C4-2B (cell line): Measurements from ENCODE around the gene ATP2B2.

Source experiments
- H3K27ac ChIP-seq: fragments of 450-650 bp; 2 replicates; pipeline ENCODE4 v1.5.1; 2017
- CTCF ChIP-seq: fragments of 450-650 bp; conservative IDR thresholded peaks from 2 replicates; pipeline ENCODE4 v1.5.1; 2017; ENCODE audit warnings: mild to moderate bottlenecking
- ZFX ChIP-seq: fragments of 450-650 bp; IDR thresholded peaks from 2 replicates; pipeline ENCODE4 v1.6.1; 2017

Gene ATP2B2

DNA sequence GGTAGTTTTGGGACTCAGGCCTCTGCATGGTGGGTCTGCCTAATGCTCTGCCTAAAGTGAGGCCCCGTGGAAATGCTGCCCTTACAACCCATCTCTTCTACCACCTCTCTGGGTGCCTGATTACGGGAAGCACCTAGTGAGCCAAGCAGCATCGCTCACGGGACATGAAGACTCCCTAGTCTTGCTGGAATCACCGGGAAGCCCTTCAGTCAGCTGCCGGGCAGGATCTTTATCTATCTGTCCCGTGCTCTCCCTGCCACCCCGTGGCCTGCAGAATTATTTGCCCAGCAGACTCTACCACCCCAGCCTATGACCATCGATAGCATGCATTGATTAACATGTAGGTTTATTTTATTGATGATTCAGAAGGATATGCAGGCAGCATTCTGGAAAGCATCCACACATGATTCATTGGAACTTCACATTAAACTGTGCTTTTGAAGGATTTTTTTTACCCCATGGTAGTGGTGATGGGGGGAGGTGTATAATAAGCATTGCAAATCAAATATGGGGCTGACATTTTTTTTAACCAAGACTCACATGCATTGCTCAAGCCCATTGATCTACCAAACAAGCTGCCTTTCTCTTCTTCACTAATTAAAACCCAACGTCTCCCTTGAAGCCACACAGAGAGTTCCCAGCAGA is 63.1 kb downstream of the ATP2B2 start:
- H3K27ac ChIP-seq: no peak overlapping the region
- TF ChIP-seq ZFX (no peak), CTCF (no peak)

GRCh38 chr3:10440684-10441083 is 64.7 kb downstream of the ATP2B2 start:
- TF ChIP-seq CTCF: no peak
- no peak for TF ChIP-seq ZFX
- no peak overlapping the region for H3K27ac ChIP-seq

DNA sequence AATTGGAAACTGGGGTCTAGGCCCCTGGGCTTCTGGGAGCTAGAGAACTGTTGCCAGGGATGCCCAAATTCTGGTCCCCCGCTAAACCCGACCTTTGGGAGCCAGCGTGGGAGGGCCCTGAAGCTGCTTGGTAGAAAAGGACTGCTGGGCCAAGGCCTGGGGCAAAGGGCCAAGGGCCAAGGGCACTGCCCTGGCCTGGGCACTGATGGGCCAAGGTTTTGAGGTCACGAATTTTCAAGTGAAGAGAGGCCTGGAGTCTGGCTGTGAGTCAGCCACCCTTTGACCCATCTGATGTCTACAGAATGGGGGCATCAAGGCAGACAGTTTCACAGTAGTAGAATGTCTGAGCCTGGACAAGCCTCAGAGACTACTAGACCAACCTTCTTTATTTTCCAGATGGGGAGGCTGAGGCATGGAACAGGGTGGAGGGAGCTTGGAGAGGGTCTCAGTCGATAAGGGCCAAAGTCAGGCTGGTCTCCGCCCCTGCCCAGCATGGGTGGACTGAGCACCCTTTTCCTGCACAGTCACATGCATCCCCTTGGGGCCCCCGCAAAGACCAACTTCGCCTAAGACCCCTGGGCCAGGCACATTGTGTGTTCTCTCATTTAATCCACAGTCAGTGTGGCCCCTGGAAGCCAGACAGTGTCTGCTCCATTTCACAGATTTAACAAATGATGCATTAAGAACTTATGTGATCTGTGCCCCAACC is 66.3 kb downstream of the ATP2B2 start:
- TF ChIP-seq ZFX (no peak), CTCF (no peak)
- no peak overlapping the region for H3K27ac ChIP-seq

- no peak overlapping the region for H3K27ac ChIP-seq
- TF ChIP-seq ZFX (no peak), CTCF (no peak)
These were observed 67.1 kb downstream of the ATP2B2 start for GRCh38 chr3:10437995-10438901.

DNA sequence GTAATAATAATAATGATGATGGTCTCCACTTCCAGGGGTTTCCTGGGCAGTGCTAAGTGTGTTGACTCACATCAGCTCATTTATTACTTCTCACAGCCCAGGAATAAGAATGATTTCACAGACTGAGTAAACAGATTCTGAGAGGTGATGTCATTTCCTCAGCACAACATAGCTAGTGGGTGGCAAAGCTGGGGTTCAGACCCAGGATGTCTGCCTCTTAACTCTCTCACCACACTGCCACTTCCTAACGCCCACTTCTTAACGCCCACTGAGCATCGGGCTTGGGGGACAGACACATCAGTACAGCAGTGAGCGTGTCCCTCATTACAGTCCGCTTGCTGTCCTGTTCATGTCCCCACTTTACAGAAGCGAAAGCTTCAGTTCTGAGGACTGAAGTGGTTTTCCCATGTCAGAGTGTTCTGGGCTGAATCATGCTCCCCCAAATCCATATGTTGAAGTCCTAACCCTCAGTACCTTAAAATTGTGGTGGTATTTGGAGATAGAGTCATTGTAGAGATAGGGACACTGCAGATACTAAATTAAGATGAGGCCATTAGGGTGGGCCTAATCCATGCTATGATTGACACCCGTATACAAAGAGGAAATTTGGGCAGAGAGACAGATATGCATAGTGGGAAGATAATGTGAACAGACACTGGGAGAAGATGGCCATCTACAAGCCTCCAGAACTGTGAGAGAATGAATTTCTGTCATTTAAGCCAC is 68.0 kb downstream of the ATP2B2 start:
- TF ChIP-seq ZFX (no peak), CTCF (no peak)
- no peak overlapping the region for H3K27ac ChIP-seq

DNA sequence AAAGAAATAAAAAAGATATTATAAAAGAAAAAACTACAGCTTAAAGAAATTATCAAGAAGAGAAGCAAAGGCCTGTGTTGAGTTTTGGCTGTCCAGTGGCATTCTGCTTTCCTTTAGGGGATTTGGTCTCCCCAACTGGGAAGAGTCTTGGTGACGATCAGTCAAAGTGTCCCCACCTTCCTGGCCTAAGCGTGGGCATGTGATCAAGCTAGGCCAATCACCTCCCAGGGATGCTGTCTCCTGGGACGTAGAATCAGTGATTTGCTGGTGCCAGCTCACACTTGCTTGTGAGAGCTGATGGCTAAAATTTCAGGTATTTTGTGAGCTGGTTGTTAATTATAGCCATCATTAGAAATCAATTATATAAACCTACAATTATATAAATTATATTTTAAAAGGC is 69.5 kb downstream of the ATP2B2 start:
- no peak overlapping the region for H3K27ac ChIP-seq
- TF ChIP-seq ZFX (no peak), CTCF (no peak)
